PC-3 (cell line): ENCODE data around the gene GSTT2. TPM values are rescaled to one million over a fixed set of nuclear protein-coding genes. Genes with fewer than 3 reads are reported as not detected.

Source experiments
- ATAC-seq: fragments of 200-7000 bp; cut with Tn5 transposase; 2 replicates; pipeline ENCODE4 v1.9.1; 2020; ENCODE audit warnings: mild to moderate bottlenecking, moderate library complexity
- BruUV-seq: library from RNA; stranded (reverse); fragments of 400-500 nt; replicated peaks from 2 replicates; lab custom pipeline; 2021; lab: Mats Ljungman, UMichigan
- CTCF ChIA-PET: fragments of 300-600 bp; sonication (Branson Sonifier 250); formaldehyde crosslinking; loops from one replicate; lab custom pipeline; 2022; ENCODE audit warnings: antibody characterized with exemption; lab: Charles Lee
- POLR2A ChIA-PET: fragments of 300-600 bp; sonication (Branson Sonifier 250); formaldehyde crosslinking; loops from one replicate; lab custom pipeline; 2022; ENCODE audit warnings: antibody characterized with exemption; ENCODE audit not compliant: unreplicated experiment; lab: Charles Lee
- DNase-seq: peaks from one replicate; pipeline ENCODE4 v3.0.0-alpha.2; 2015
- H2AFZ ChIP-seq: fragments of 300-600 bp; sonication (generic); 2 replicates; pipeline ENCODE4 v1.6.0; 2016; ENCODE audit warnings: antibody characterized with exemption, low read length
- H3F3A ChIP-seq: fragments of 300-600 bp; sonication (generic); one replicate; pipeline ENCODE4 v1.6.0; 2017; ENCODE audit warnings: antibody characterized with exemption, low read length, control low read depth, mild to moderate bottlenecking; ENCODE audit not compliant: unreplicated experiment
- H3K27ac ChIP-seq: fragments of 300-600 bp; sonication (generic); 2 replicates; pipeline ENCODE4 v1.5.1; 2016; ENCODE audit warnings: mild to moderate bottlenecking, low read length
- H3K27me3 ChIP-seq: fragments of 300-600 bp; sonication (generic); 2 replicates; pipeline ENCODE4 v1.6.1; 2016; ENCODE audit warnings: low read length, mixed read lengths
- H3K36me3 ChIP-seq: fragments of 300-600 bp; sonication (generic); 2 replicates; pipeline ENCODE4 v1.6.1; 2016; ENCODE audit warnings: low read depth, mixed run types, low read length, mixed read lengths
- H3K4me1 ChIP-seq: fragments of 300-600 bp; sonication (generic); 2 replicates; pipeline ENCODE4 v1.5.1; 2016; ENCODE audit warnings: low read length; ENCODE audit not compliant: insufficient read depth
- H3K4me2 ChIP-seq: fragments of 300-600 bp; sonication (generic); 2 replicates; pipeline ENCODE4 v1.6.0; 2016; ENCODE audit warnings: low read length
- H3K4me3 ChIP-seq: fragments of 300-600 bp; sonication (generic); 2 replicates; pipeline ENCODE4 v1.5.1; 2016; ENCODE audit warnings: mild to moderate bottlenecking, low read length, mixed read lengths
- H3K79me2 ChIP-seq: fragments of 300-600 bp; sonication (generic); 2 replicates; pipeline ENCODE4 v1.6.1; 2017; ENCODE audit warnings: low read length, mixed read lengths
- H3K9ac ChIP-seq: fragments of 300-600 bp; sonication (generic); 2 replicates; pipeline ENCODE4 v1.6.0; 2016; ENCODE audit warnings: mild to moderate bottlenecking, low read length
- H3K9me2 ChIP-seq: fragments of 300-600 bp; sonication (generic); replicated peaks from 2 replicates; pipeline ENCODE4 v1.6.1; 2016; ENCODE audit warnings: mixed run types, low read length, mixed read lengths
- H3K9me3 ChIP-seq: fragments of 300-600 bp; sonication (generic); 2 replicates; pipeline ENCODE4 v1.6.1; 2016; ENCODE audit warnings: low read length, mixed read lengths
- H4K20me1 ChIP-seq: fragments of 300-600 bp; sonication (generic); 2 replicates; pipeline ENCODE4 v1.6.1; 2016; ENCODE audit warnings: low read length, mixed read lengths
- EZH2 ChIP-seq: fragments of 300-600 bp; sonication (generic); IDR thresholded peaks from one replicate; pipeline ENCODE4 v1.6.1; 2017; ENCODE audit warnings: antibody characterized with exemption, mild to moderate bottlenecking, low read length; ENCODE audit not compliant: unreplicated experiment
- EZH2phosphoT487 ChIP-seq: fragments of 300-600 bp; sonication (generic); IDR thresholded peaks from 2 replicates; pipeline ENCODE4 v1.6.1; 2018; ENCODE audit warnings: mild to moderate bottlenecking, antibody characterized with exemption, low read length, borderline replicate concordance
- intact Hi-C: fragments of 100-400 bp; cut with micrococcal nuclease; formaldehyde crosslinking; loops from 2 replicates; pipeline ENCODE4 v1.9.0; 2023
- total RNA-seq: library from RNA; depleted of rRNA; stranded (reverse); fragments of >200 nt; gene quantifications from 2 replicates; pipeline ENCODE4 v1.2.3, GENCODE V29; 2014; rRNA removed
- TF ChIP-seq, protein P1 (sequence below): fragments of 300-600 bp; sonication (generic); conservative IDR thresholded peaks from 2 replicates; pipeline ENCODE4 v1.5.1; 2017; ENCODE audit warnings: antibody characterized with exemption, low read depth, mild to moderate bottlenecking, low read length

Gene GSTT2
- total RNA-seq, 1 experiment from 2014 or later, result not detected

DNA sequence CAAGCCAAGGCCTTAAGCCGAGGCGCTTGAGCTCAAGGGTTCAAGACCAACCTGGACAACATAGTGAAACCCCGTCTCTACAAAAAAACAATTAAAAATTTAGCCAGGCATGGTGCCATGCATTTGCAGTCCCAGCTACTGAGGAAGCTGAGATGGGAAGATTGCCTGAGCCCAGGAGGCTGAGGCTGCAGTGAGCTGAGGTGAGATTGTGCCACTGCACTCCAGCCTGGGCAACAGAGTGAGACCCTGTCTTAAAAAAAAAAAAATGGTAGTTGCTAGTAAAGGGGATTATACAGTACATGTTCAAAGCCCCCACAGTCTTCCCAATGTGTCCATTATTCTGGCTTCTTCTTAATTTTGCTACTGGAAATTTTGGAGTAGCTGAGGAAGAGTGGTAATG lies 49.4 kb downstream of the GSTT2 start:
- ATAC-seq, result no peak
- ChIA-PET CTCF (no interaction called here), POLR2A (no interaction called here)
- TF ChIP-seq EZH2, result no peak
- TF ChIP-seq, protein P1, sequence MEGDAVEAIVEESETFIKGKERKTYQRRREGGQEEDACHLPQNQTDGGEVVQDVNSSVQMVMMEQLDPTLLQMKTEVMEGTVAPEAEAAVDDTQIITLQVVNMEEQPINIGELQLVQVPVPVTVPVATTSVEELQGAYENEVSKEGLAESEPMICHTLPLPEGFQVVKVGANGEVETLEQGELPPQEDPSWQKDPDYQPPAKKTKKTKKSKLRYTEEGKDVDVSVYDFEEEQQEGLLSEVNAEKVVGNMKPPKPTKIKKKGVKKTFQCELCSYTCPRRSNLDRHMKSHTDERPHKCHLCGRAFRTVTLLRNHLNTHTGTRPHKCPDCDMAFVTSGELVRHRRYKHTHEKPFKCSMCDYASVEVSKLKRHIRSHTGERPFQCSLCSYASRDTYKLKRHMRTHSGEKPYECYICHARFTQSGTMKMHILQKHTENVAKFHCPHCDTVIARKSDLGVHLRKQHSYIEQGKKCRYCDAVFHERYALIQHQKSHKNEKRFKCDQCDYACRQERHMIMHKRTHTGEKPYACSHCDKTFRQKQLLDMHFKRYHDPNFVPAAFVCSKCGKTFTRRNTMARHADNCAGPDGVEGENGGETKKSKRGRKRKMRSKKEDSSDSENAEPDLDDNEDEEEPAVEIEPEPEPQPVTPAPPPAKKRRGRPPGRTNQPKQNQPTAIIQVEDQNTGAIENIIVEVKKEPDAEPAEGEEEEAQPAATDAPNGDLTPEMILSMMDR, result no peak
- no peak for TF ChIP-seq EZH2phosphoT487
- Histone ChIP-seq H3K27me3 (no peaks in the 10 kb centered on the region), H3K27ac (no peak overlapping the region), H3K4me1 (no peaks in the 10 kb centered on the region), H4K20me1 (no peaks in the 10 kb centered on the region), H3K9ac (no peak overlapping the region), H2AFZ (no peak overlapping the region), H3K4me3 (no peak overlapping the region), H3K4me2 (no peak overlapping the region), H3F3A (no peaks in the 10 kb centered on the region), H3K9me2 (no peaks in the 10 kb centered on the region), H3K36me3 (no peaks in the 10 kb centered on the region), H3K79me2 (peaks cover 50% of the 10 kb centered on the region), H3K9me3 (no peaks in the 10 kb centered on the region)
- no peak for DNase-seq
- no TSS peak for BruUV-seq
- intact Hi-C loops, result no loop called here

DNA sequence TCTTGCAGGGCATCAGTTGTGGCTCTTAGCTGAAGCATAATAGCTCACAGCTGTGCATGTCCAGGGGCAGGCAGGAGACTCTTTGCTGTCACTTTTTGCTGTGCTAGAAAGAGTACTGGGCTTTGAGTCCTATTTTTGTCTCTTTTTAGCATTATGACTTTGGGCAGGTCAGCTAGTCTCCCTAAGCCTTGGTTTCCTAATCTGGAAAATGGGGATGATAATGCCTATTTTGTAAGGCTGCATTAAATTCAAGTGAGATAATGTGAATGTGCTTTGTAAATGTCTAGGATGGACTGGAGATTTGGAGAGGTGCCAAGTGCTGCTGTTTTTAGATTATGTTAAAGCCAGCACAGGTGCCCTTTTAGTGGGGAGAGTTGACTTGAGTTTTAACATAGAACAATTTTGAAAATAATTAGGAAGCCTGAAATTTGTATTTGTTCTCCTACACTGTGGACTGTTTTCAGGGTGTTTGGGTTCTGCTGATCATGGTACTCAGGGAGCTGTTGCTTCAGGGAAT lies 50.3 kb downstream of the GSTT2 start:
- Histone ChIP-seq H3K27me3 (no peaks in the 10 kb centered on the region), H3K36me3 (no peaks in the 10 kb centered on the region), H3K4me3 (no peak overlapping the region), H3K4me1 (no peaks in the 10 kb centered on the region), H3K9me3 (no peaks in the 10 kb centered on the region), H3K79me2 (peaks cover 40% of the 10 kb centered on the region), H4K20me1 (no peaks in the 10 kb centered on the region), H3K9me2 (no peaks in the 10 kb centered on the region), H3K9ac (no peak overlapping the region), H3K4me2 (no peak overlapping the region), H2AFZ (no peak overlapping the region), H3F3A (no peaks in the 10 kb centered on the region), H3K27ac (no peak overlapping the region)
- ChIA-PET CTCF (no interaction called here), POLR2A (no interaction called here)
- no TSS peak for BruUV-seq
- intact Hi-C loops, result no loop called here
- ATAC-seq (no peak), DNase-seq (no peak)
- TF ChIP-seq EZH2 (no peak), EZH2phosphoT487 (no peak)
- TF ChIP-seq, protein P1, result no peak

Other genes starting within 250 kb of the GSTT2 start
- 2.3 and 3.7 TPM in 2 replicates for gene ZNF70, start 229.0 kb upstream of the GSTT2 start, total RNA-seq
- 0.77 TPM in 1 of 2 replicates, not detected in the other for gene VPREB3, start 225.7 kb upstream of the GSTT2 start, total RNA-seq
- gene C22orf15, start 217.1 kb upstream of the GSTT2 start, total RNA-seq, result not detected in 2 replicates
- gene CHCHD10, start 212.2 kb upstream of the GSTT2 start, total RNA-seq, result 52.2 and 98.1 TPM in 2 replicates
- 2.4 and 5.9 TPM in 2 replicates for gene MMP11, start 207.3 kb upstream of the GSTT2 start, total RNA-seq
- gene SMARCB1, start 193.2 kb upstream of the GSTT2 start, total RNA-seq, result 85.9 and 96.8 TPM in 2 replicates
- gene DERL3, start 141.1 kb upstream of the GSTT2 start, total RNA-seq, result not detected in 2 replicates
- 8.0 and 9.4 TPM in 2 replicates for gene SLC2A11, start 122.3 kb upstream of the GSTT2 start, total RNA-seq
- gene MIF, start 85.8 kb upstream of the GSTT2 start, total RNA-seq, result 884 and 957 TPM in 2 replicates
- gene GSTT2B, start 18.9 kb upstream of the GSTT2 start, total RNA-seq, result 2.6 and 3.2 TPM in 2 replicates
- gene DDTL, start 13.2 kb upstream of the GSTT2 start, total RNA-seq, result 0.73 TPM in 1 of 2 replicates, not detected in the other
- 203 and 222 TPM in 2 replicates for gene DDT, start 5.7 kb upstream of the GSTT2 start, total RNA-seq
- not detected in 2 replicates for gene GSTT4, start 25.3 kb downstream of the GSTT2 start, total RNA-seq
- gene CABIN1, start 31.2 kb downstream of the GSTT2 start, total RNA-seq, result 37.3 and 41.1 TPM in 2 replicates
- 1.3 and 1.6 TPM in 2 replicates for gene SUSD2, start 201.4 kb downstream of the GSTT2 start, total RNA-seq